Measurements from ENCODE around the gene EFNA5. TPM values are rescaled to one million over a fixed set of nuclear protein-coding genes. Genes with fewer than 3 reads are reported as not detected.
A peak's percentile ranks its signal among the peaks of the same experiment; 100 is the strongest.

EFNA5 gene
- polyA plus RNA-seq, 4 donors: 0.54 to 3.5 (median 1.7) TPM; not detected in 1

DNA sequence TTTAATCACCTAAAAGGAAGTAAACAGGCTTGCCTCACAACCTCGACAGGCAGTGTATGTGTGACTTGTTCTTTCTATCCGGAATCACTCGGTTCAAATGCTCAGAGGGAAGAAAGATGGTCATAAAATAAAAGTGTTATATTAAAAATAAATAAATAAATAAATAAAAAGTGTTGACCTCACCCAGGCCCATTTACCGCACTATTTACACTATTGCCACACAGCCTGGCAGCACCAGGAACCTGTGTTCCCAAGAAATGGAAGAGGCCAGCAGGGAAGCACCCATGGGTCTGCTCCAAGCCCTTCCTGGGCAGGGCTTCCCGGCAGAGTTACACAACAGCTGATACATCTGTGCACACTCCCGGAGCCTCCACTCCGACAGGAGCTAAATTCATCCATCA lies 127.9 kb downstream of the EFNA5 start:
- no peaks in the 10 kb centered on the region for H3K9me3 ChIP-seq (ENCODE audit: control insufficient read depth in 2 of 2, insufficient read depth in 1 of 2, low read depth in 1 of 2, low read length in 1 of 2)
- H3K4me1 ChIP-seq (ENCODE audit: control insufficient read depth in 3 of 3, insufficient read depth in 2 of 3, low read depth in 1 of 3, low read length in 2 of 3): peaks cover 0 to 9% (median 4%) of the 10 kb centered on the region in 3 donors
- H3K36me3 ChIP-seq (ENCODE audit: control insufficient read depth in 3 of 3, insufficient read depth in 2 of 3, low read depth in 1 of 3, low read length in 3 of 3): no peaks in the 10 kb centered on the region
- no peak overlapping the region for H3K4me3 ChIP-seq (ENCODE audit: low read depth in 1 of 3, low read length in 3 of 3)
- 7 to 41% (median 23%) methylated on average over 7 of the region's 7 CpGs for WGBS, 3 donors
- no peaks in the 10 kb centered on the region for H3K27me3 ChIP-seq (ENCODE audit: control insufficient read depth in 3 of 3, insufficient read depth in 3 of 3, low read length in 3 of 3)
- peak overlapping the region in 1 of 3 donors; percentile 61 for H3K27ac ChIP-seq (ENCODE audit: low read depth in 1 of 3, low read length in 2 of 3)
- FAIRE-seq (no peak), DNase-seq (peak; percentile 23 to 55)

DNA sequence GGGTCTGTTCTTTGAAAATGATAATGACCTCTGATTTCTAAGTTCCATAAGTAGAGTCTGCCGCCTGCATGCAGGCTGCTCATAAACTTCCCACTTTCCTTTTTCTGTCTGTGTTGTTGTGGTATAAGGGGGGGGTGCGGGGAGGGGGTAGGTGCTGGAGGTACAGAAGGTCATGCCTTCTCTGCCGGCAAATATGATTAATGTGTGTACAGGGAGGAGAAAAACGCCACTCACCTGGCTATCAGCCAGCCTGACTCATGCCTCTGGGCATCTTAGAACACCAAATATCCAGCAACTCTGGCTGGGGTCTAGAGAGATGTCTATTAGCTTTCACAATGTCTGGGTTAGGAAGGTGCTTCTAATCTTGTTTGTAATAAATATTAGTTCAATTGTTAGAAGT lies 128.3 kb downstream of the EFNA5 start:
- no peak overlapping the region for H3K4me3 ChIP-seq (ENCODE audit: low read depth in 1 of 3, low read length in 3 of 3)
- H3K27me3 ChIP-seq (ENCODE audit: control insufficient read depth in 3 of 3, insufficient read depth in 3 of 3, low read length in 3 of 3): no peaks in the 10 kb centered on the region
- FAIRE-seq: no peak
- no peaks in the 10 kb centered on the region for H3K9me3 ChIP-seq (ENCODE audit: control insufficient read depth in 2 of 2, insufficient read depth in 1 of 2, low read depth in 1 of 2, low read length in 1 of 2)
- H3K27ac ChIP-seq (ENCODE audit: low read depth in 1 of 3, low read length in 2 of 3): peak overlapping the region in 1 of 3 donors; percentile 61
- peak; percentile 67 to 85 for DNase-seq
- H3K4me1 ChIP-seq (ENCODE audit: control insufficient read depth in 3 of 3, insufficient read depth in 2 of 3, low read depth in 1 of 3, low read length in 2 of 3): peaks cover 0 to 9% (median 4%) of the 10 kb centered on the region in 3 donors
- H3K36me3 ChIP-seq (ENCODE audit: control insufficient read depth in 3 of 3, insufficient read depth in 2 of 3, low read depth in 1 of 3, low read length in 3 of 3): no peaks in the 10 kb centered on the region
- 6 to 18% (median 8%) methylated on average over 4 of the region's 4 CpGs for WGBS, 3 donors

DNA sequence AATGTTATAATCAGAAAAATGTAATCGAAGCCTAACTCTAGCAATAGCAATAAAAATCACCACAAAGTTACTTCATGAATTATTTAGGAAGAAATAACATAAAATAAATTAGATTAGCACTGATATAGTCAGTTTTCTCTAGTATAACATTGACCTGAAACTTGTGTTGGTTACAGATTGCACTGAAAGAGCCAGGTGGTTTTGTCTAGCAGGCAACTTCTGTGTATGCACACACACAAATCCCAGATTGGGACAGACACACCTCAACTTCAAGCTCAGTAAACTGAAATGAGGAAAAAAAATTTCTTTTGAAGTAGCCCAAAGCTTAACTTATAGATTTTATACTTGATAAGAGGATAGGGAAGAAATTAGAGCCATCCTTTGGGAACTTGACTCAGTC lies 129.3 kb downstream of the EFNA5 start:
- Histone ChIP-seq H3K9me3 (ENCODE audit: control insufficient read depth in 2 of 2, insufficient read depth in 1 of 2, low read depth in 1 of 2, low read length in 1 of 2) (no peaks in the 10 kb centered on the region), H3K4me1 (ENCODE audit: control insufficient read depth in 3 of 3, insufficient read depth in 2 of 3, low read depth in 1 of 3, low read length in 2 of 3) (peaks cover 0 to 9% (median 4%) of the 10 kb centered on the region in 3 donors), H3K36me3 (ENCODE audit: control insufficient read depth in 3 of 3, insufficient read depth in 2 of 3, low read depth in 1 of 3, low read length in 3 of 3) (no peaks in the 10 kb centered on the region), H3K4me3 (ENCODE audit: low read depth in 1 of 3, low read length in 3 of 3) (no peak overlapping the region), H3K27me3 (ENCODE audit: control insufficient read depth in 3 of 3, insufficient read depth in 3 of 3, low read length in 3 of 3) (no peaks in the 10 kb centered on the region), H3K27ac (ENCODE audit: low read depth in 1 of 3, low read length in 2 of 3) (no peak overlapping the region)
- 80 to 85% (median 85%) methylated on average over 1 of the region's 1 CpG for WGBS, 3 donors
- FAIRE-seq: no peak
- DNase-seq: no peak

DNA sequence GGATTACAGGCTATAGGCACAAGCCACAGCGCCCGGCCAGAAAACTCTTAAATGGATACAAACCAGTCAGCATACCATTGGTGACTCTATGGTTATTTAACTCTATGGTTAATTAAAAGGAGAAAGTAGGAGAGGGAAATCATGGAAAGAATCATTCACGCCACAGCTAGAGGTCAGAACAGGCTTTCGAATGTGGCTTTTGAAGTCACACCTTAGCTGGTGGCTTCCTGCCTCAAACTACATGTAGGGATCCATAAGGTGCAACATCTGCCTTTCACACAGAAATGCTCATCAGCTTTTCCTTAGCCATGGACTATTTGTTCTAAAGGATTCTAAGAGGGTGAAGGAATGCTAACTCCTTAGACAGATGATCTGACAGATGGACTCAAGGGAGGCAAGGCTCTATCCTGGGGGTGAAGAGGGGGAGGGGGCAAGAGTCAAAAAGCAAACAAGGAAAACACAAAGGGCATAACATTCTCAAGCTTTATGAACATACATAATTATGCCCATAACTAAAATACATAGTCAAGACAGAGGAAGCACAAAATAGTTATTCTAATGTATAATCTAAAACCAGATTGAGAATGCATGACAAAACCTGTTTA lies 130.9 kb downstream of the EFNA5 start:
- FAIRE-seq (no peak), DNase-seq (no peak)
- no peaks in the 10 kb centered on the region for H3K27me3 ChIP-seq (ENCODE audit: control insufficient read depth in 3 of 3, insufficient read depth in 3 of 3, low read length in 3 of 3)
- H3K36me3 ChIP-seq (ENCODE audit: control insufficient read depth in 3 of 3, insufficient read depth in 2 of 3, low read depth in 1 of 3, low read length in 3 of 3): no peaks in the 10 kb centered on the region
- peaks cover 0 to 9% (median 4%) of the 10 kb centered on the region in 3 donors for H3K4me1 ChIP-seq (ENCODE audit: control insufficient read depth in 3 of 3, insufficient read depth in 2 of 3, low read depth in 1 of 3, low read length in 2 of 3)
- WGBS, 3 donors: 81 to 93% (median 91%) methylated on average over 4 of the region's 4 CpGs
- H3K9me3 ChIP-seq (ENCODE audit: control insufficient read depth in 2 of 2, insufficient read depth in 1 of 2, low read depth in 1 of 2, low read length in 1 of 2): no peaks in the 10 kb centered on the region
- no peak overlapping the region for H3K4me3 ChIP-seq (ENCODE audit: low read depth in 1 of 3, low read length in 3 of 3)
- no peak overlapping the region for H3K27ac ChIP-seq (ENCODE audit: low read depth in 1 of 3, low read length in 2 of 3)

DNA sequence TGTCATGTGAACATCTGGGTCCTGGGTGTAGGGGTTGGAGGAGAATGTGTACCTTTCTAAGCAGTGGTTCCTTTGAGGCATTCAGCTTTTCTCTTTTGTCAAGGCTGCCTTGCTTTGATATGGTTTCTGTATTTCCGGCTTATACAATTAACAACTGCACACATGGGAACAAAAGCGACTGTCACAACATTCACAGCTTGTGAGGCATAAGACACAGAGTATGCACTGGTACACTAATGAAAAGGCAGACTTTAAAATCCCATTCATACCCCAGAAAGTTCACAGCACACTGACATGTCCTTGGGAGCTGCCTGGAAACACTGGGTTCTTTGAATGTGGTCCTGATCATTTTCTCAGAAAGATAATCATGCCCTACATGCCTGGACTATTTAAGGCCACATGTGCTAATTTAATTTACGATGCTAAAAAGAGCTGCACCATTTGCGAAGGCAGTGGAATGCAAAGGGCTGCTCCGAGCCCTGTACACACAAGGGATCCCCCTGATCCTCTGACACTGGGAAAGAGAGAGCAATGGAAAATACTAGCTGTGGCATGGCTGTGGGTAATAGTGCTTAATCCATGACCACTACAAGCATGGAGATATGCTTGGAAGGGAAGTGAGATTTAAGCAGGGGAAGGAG lies 131.8 kb downstream of the EFNA5 start:
- no peak for FAIRE-seq
- Histone ChIP-seq H3K36me3 (ENCODE audit: control insufficient read depth in 3 of 3, insufficient read depth in 2 of 3, low read depth in 1 of 3, low read length in 3 of 3) (no peaks in the 10 kb centered on the region), H3K4me3 (ENCODE audit: low read depth in 1 of 3, low read length in 3 of 3) (no peak overlapping the region), H3K27ac (ENCODE audit: low read depth in 1 of 3, low read length in 2 of 3) (no peak overlapping the region), H3K9me3 (ENCODE audit: control insufficient read depth in 2 of 2, insufficient read depth in 1 of 2, low read depth in 1 of 2, low read length in 1 of 2) (no peaks in the 10 kb centered on the region), H3K27me3 (ENCODE audit: control insufficient read depth in 3 of 3, insufficient read depth in 3 of 3, low read length in 3 of 3) (no peaks in the 10 kb centered on the region), H3K4me1 (ENCODE audit: control insufficient read depth in 3 of 3, insufficient read depth in 2 of 3, low read depth in 1 of 3, low read length in 2 of 3) (peaks cover 0 to 9% (median 4%) of the 10 kb centered on the region in 3 donors)
- 81 to 88% (median 82%) methylated on average over 5 of the region's 5 CpGs for WGBS, 3 donors
- DNase-seq: no peak

DNA sequence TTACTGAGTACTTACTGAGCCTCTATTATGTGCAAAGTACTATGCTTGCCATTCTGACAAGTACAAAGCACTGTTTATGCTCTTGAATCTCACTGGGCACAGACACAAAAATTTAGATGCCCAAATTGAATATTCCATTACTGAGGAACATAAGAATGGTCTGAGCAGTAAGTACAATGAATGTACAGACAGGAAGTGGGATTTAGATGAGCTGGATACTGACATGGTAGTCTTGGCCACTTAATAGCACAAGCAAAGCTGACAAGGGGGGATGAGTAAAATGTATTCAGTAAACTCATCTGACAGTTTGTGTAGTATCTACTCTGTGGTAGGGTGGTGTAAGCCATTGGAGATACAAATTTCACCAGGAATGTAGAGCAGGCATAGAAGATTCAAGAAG lies 132.4 kb downstream of the EFNA5 start:
- no peaks in the 10 kb centered on the region for H3K27me3 ChIP-seq (ENCODE audit: control insufficient read depth in 3 of 3, insufficient read depth in 3 of 3, low read length in 3 of 3)
- no peak overlapping the region for H3K4me3 ChIP-seq (ENCODE audit: low read depth in 1 of 3, low read length in 3 of 3)
- DNase-seq (no peak), FAIRE-seq (no peak)
- no peaks in the 10 kb centered on the region for H3K36me3 ChIP-seq (ENCODE audit: control insufficient read depth in 3 of 3, insufficient read depth in 2 of 3, low read depth in 1 of 3, low read length in 3 of 3)
- no peaks in the 10 kb centered on the region for H3K9me3 ChIP-seq (ENCODE audit: control insufficient read depth in 2 of 2, insufficient read depth in 1 of 2, low read depth in 1 of 2, low read length in 1 of 2)
- H3K4me1 ChIP-seq (ENCODE audit: control insufficient read depth in 3 of 3, insufficient read depth in 2 of 3, low read depth in 1 of 3, low read length in 2 of 3): peaks cover 0 to 9% (median 4%) of the 10 kb centered on the region in 3 donors
- no peak overlapping the region for H3K27ac ChIP-seq (ENCODE audit: low read depth in 1 of 3, low read length in 2 of 3)

DNA sequence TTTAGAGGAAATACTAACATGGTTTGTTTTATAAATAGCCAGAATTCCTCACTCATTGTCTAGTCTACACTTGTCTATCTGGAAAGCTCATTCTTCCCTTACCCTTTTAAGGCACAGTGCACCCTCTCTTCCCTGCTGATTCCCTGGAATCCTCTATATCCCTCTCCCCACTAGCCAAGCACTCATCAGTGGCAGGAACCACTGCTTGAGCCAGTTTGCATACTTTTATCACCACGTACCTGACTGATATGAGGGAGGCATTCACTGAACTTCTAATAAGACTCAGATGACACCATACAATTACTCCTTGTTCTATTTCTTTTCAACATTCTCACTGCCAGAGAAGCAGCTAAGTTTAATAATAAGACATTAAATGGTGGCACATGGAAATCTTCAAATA lies 134.9 kb downstream of the EFNA5 start:
- no peaks in the 10 kb centered on the region for H3K4me1 ChIP-seq (ENCODE audit: control insufficient read depth in 3 of 3, insufficient read depth in 2 of 3, low read depth in 1 of 3, low read length in 2 of 3)
- H3K36me3 ChIP-seq (ENCODE audit: control insufficient read depth in 3 of 3, insufficient read depth in 2 of 3, low read depth in 1 of 3, low read length in 3 of 3): no peaks in the 10 kb centered on the region
- WGBS, 3 donors: 83 to 90% (median 84%) methylated on average over 1 of the region's 1 CpG
- FAIRE-seq (no peak), DNase-seq (no peak)
- H3K4me3 ChIP-seq (ENCODE audit: low read depth in 1 of 3, low read length in 3 of 3): no peak overlapping the region
- no peaks in the 10 kb centered on the region for H3K9me3 ChIP-seq (ENCODE audit: control insufficient read depth in 2 of 2, insufficient read depth in 1 of 2, low read depth in 1 of 2, low read length in 1 of 2)
- H3K27ac ChIP-seq (ENCODE audit: low read depth in 1 of 3, low read length in 2 of 3): no peak overlapping the region
- no peaks in the 10 kb centered on the region for H3K27me3 ChIP-seq (ENCODE audit: control insufficient read depth in 3 of 3, insufficient read depth in 3 of 3, low read length in 3 of 3)

DNA sequence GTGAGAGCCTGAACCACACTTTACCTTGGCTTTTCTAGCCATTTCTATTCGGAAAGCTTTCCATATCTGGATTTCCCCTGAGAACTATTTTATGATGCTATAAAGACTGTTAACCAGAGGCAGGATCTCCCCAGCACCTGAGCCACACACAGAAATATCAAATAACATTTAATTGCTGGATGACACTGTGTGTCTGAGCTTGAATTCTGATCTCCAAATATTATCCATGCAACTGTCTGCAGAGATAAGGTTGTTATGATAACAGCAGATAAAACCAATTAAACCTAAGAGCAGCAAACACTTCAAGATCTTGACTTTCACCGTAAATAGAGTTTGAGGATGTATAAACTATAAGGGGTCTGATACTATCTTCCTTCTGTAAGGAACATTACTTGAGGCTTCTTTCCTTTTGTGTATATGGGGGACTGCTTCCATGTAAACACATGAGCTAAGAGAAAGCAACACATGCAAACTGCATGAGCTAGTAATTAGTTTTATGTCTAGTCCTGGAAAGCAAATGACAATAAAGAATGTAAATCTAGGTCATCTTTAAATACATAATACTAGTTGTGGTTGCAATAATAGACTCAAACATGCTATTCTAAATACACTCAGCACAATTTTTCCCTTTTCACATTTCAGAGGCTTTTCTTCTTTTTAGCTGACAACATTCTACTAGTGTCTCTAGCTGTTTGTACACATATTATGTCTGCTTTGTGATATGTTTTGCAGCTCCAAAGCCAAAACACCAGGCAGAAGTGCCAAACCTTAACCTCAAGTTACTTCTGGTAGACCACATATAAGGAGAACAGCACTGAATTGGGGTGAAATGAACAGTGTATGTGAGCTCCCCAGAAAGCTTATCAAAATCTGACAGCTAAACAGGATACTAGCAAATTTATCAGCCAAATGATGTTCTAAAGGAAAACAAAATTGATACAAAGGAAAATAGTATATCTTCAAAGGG lies 136.5 kb downstream of the EFNA5 start:
- FAIRE-seq: no peak
- 58 to 67% (median 60%) methylated on average over 2 of the region's 2 CpGs for WGBS, 3 donors

More for the DNA sequence above, 136.5 kb downstream of the EFNA5 start:
- H3K4me1 ChIP-seq (ENCODE audit: control insufficient read depth in 3 of 3, insufficient read depth in 2 of 3, low read depth in 1 of 3, low read length in 2 of 3): no peaks in the 10 kb centered on the region
- H3K9me3 ChIP-seq (ENCODE audit: control insufficient read depth in 2 of 2, insufficient read depth in 1 of 2, low read depth in 1 of 2, low read length in 1 of 2): no peaks in the 10 kb centered on the region
- no peaks in the 10 kb centered on the region for H3K27me3 ChIP-seq (ENCODE audit: control insufficient read depth in 3 of 3, insufficient read depth in 3 of 3, low read length in 3 of 3)
- H3K27ac ChIP-seq (ENCODE audit: low read depth in 1 of 3, low read length in 2 of 3): no peak overlapping the region
- H3K4me3 ChIP-seq (ENCODE audit: low read depth in 1 of 3, low read length in 3 of 3): no peak overlapping the region
- H3K36me3 ChIP-seq (ENCODE audit: control insufficient read depth in 3 of 3, insufficient read depth in 2 of 3, low read depth in 1 of 3, low read length in 3 of 3): no peaks in the 10 kb centered on the region
- DNase-seq: no peak
